ENCODE data around the gene CREBBP. TPM values are rescaled to one million over a fixed set of nuclear protein-coding genes. Genes with fewer than 3 reads are reported as not detected.

CREBBP gene
- total RNA-seq, 4 donors from 2014 or later: 48.2 to 112 (median 74.9) TPM

DNA sequence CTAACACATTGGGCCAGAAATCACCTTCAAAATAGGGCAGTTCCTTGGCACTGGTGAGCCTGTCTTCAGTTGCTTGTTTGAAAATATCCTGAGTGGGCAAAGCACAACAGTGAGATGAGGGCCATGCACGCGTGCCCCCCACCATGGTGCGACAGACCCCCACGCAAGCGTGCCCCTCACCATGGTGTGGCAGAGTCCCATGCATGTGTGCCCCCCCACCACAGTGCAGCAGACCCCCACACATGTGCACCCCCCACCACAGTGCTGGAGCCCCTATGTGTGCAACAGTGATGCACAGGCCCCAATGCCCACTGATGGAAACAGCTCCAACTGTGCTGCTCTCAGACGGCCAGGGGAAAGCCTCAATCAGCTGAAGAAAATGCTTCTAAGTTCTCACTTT lies 144.4 kb downstream of the CREBBP start:
- intact Hi-C loops (cut with DNase I): no loop called here
- H3K27ac ChIP-seq (replicated peaks in 1 of 4): no peak overlapping the region
- TF ChIP-seq, protein P1, sequence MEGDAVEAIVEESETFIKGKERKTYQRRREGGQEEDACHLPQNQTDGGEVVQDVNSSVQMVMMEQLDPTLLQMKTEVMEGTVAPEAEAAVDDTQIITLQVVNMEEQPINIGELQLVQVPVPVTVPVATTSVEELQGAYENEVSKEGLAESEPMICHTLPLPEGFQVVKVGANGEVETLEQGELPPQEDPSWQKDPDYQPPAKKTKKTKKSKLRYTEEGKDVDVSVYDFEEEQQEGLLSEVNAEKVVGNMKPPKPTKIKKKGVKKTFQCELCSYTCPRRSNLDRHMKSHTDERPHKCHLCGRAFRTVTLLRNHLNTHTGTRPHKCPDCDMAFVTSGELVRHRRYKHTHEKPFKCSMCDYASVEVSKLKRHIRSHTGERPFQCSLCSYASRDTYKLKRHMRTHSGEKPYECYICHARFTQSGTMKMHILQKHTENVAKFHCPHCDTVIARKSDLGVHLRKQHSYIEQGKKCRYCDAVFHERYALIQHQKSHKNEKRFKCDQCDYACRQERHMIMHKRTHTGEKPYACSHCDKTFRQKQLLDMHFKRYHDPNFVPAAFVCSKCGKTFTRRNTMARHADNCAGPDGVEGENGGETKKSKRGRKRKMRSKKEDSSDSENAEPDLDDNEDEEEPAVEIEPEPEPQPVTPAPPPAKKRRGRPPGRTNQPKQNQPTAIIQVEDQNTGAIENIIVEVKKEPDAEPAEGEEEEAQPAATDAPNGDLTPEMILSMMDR (IDR thresholded peaks at IDR 0.05): no peak
- TF ChIP-seq EP300 (IDR thresholded peaks at IDR 0.05) (no peak), POLR2A (IDR thresholded peaks at IDR 0.05; ENCODE audit: low read depth) (no peak), POLR2AphosphoS5 (IDR thresholded peaks at IDR 0.05) (no peak)
- peaks cover 90 to 100% (median 99%) of the 10 kb centered on the region in 4 donors for H3K36me3 ChIP-seq
- 89% methylated on average over 3 of the region's 6 CpGs for WGBS
- no peaks in the 10 kb centered on the region for H3K4me1 ChIP-seq
- no peaks in the 10 kb centered on the region for H3K9me3 ChIP-seq
- no peak for DNase-seq (ENCODE audit: extremely low spot score)
- no peak overlapping the region for H3K4me3 ChIP-seq
- H3K27me3 ChIP-seq: no peaks in the 10 kb centered on the region

GRCh38 chr16:3735541-3735940 lies 145.0 kb downstream of the CREBBP start:
- Histone ChIP-seq H3K27ac (replicated peaks in 1 of 4) (no peak overlapping the region), H3K4me3 (no peak overlapping the region), H3K4me1 (no peaks in the 10 kb centered on the region), H3K36me3 (peaks cover 90 to 100% (median 99%) of the 10 kb centered on the region in 4 donors), H3K27me3 (no peaks in the 10 kb centered on the region), H3K9me3 (no peaks in the 10 kb centered on the region)
- DNase-seq (ENCODE audit: extremely low spot score): no peak
- TF ChIP-seq POLR2AphosphoS5 (IDR thresholded peaks at IDR 0.05) (no peak), POLR2A (IDR thresholded peaks at IDR 0.05; ENCODE audit: low read depth) (no peak), EP300 (IDR thresholded peaks at IDR 0.05) (no peak)
- TF ChIP-seq, protein P1 (IDR thresholded peaks at IDR 0.05): no peak
- WGBS: 94% methylated on average over 13 of the region's 13 CpGs
- intact Hi-C loops (cut with DNase I): no loop called here

GRCh38 chr16:3734758-3735221 lies 145.7 kb downstream of the CREBBP start:
- no peak for DNase-seq (ENCODE audit: extremely low spot score)
- 93% methylated on average over 24 of the region's 25 CpGs for WGBS

GRCh38 chr16:3734084-3734757 lies 146.3 kb downstream of the CREBBP start:
- no peaks in the 10 kb centered on the region for H3K9me3 ChIP-seq
- H3K36me3 ChIP-seq: peaks cover 90 to 100% (median 99%) of the 10 kb centered on the region in 4 donors
- no peaks in the 10 kb centered on the region for H3K27me3 ChIP-seq
- intact Hi-C loops (cut with DNase I): no loop called here
- H3K4me3 ChIP-seq: no peak overlapping the region
- H3K4me1 ChIP-seq: no peaks in the 10 kb centered on the region
- no peak for DNase-seq (ENCODE audit: extremely low spot score)
- no peak for TF ChIP-seq POLR2A (IDR thresholded peaks at IDR 0.05; ENCODE audit: low read depth)
- TF ChIP-seq POLR2AphosphoS5 (IDR thresholded peaks at IDR 0.05): no peak
- no peak for TF ChIP-seq EP300 (IDR thresholded peaks at IDR 0.05)
- TF ChIP-seq, protein P1 (IDR thresholded peaks at IDR 0.05): no peak
- H3K27ac ChIP-seq (replicated peaks in 1 of 4): no peak overlapping the region
- WGBS: over 99% methylated on average over 13 of the region's 27 CpGs

More at GRCh38 chr16:3734758-3735221, 145.7 kb downstream of the CREBBP start:
- TF ChIP-seq POLR2A (IDR thresholded peaks at IDR 0.05; ENCODE audit: low read depth) (no peak), EP300 (IDR thresholded peaks at IDR 0.05) (no peak), POLR2AphosphoS5 (IDR thresholded peaks at IDR 0.05) (no peak)
- Histone ChIP-seq H3K36me3 (peaks cover 90 to 100% (median 99%) of the 10 kb centered on the region in 4 donors), H3K9me3 (no peaks in the 10 kb centered on the region), H3K4me1 (no peaks in the 10 kb centered on the region), H3K27me3 (no peaks in the 10 kb centered on the region), H3K27ac (replicated peaks in 1 of 4) (no peak overlapping the region), H3K4me3 (no peak overlapping the region)
- intact Hi-C loops (cut with DNase I): no loop called here

DNA sequence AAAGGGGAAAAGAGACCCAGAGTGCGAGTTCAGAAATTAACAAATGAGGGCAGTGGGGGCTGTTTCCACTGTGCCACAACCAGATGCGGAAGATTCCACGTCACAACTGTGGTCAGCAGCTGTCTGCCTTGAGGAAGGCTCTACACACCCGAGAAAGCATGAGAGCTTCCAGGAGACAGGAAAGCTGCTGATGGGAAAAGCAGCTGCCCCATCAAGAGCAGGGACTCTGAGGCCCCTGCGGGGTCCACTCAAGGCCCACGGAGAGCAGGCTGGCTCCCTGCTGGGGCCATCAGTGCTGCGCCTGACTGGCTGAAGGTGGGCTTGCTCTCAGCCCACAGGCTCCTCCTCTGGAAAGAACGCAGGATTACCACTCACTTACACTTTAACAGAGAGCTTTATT lies 148.3 kb downstream of the CREBBP start:
- H3K27me3 ChIP-seq: no peaks in the 10 kb centered on the region
- H3K36me3 ChIP-seq: peaks cover 89 to 99% (median 97%) of the 10 kb centered on the region in 4 donors
- no peaks in the 10 kb centered on the region for H3K9me3 ChIP-seq
- no peak overlapping the region for H3K4me3 ChIP-seq
- intact Hi-C loops (cut with DNase I): no loop called here
- TF ChIP-seq POLR2A (IDR thresholded peaks at IDR 0.05; ENCODE audit: low read depth) (no peak), EP300 (IDR thresholded peaks at IDR 0.05) (no peak), POLR2AphosphoS5 (IDR thresholded peaks at IDR 0.05) (no peak)
- TF ChIP-seq, protein P1 (IDR thresholded peaks at IDR 0.05): no peak
- WGBS: 86% methylated on average over 8 of the region's 8 CpGs
- no peak for DNase-seq (ENCODE audit: extremely low spot score)
- no peak overlapping the region for H3K27ac ChIP-seq (replicated peaks in 1 of 4)
- no peaks in the 10 kb centered on the region for H3K4me1 ChIP-seq
